Peyer's patch (tissue), 4 donors: Measurements from ENCODE around the gene INPP4A.
A peak's percentile ranks its signal among the peaks of the same experiment; 100 is the strongest.

Experiments used
- POLR2A ChIP-seq, 2 donors: fragments of 450-650 bp; IDR thresholded peaks; one replicate each; pipeline ENCODE4 v1.5.1; 2017; ENCODE audit warnings: antibody characterized with exemption in 2 of 2, mild to moderate bottlenecking in 2 of 2, moderate library complexity in 2 of 2
- TF ChIP-seq, protein P1 (sequence below), 6 experiments: fragments of 450-650 bp in 4 of 6; fragments of 200-600 bp in 2 of 6; sonication (generic) in 1 of 6; IDR thresholded peaks; one replicate each; pipeline ENCODE4 v1.5.1; 2017 to 2019; ENCODE audit warnings: antibody characterized with exemption in 6 of 6, mild to moderate bottlenecking in 3 of 6, moderate library complexity in 1 of 6

DNA sequence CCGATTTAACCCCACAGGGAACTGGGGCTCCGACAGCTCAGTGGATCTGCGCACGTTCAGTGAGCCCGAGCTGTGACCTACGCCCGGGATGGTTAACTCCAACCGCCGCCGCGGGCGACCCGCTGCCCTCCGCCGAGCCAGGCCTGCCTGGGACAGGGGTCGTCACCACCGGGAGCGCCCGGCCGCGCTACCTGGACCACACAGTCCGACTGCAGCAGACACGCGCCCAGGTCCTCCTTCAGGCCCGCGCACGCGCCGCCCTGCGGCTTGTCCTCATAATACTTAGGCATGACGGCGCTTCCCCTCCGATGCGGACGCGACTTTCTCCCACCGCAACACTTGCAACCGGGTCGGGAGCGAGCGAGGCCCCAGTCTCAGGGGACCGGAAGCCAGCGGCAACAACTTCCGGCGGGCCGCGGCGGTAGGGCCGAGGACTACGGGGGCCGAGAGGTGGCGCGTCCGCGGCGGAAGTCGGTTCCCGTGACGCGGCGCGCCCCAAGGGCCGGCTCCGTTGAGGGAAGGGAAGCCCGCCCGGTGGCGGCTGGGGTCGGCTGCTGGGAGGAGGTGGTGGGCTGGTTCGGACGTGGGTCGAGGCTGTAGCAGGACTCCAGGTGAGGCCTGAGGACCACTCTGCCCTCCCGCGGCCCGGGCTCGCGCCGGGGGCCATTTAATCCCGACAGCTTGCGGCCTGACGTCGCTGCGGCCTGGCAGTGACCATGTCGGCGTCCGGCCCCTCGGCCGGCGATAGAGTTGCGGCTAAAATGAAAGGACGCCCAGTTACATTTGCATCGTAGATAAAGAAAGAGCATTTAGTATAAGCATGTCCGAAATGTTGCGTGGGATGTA is 163.7 kb downstream of the INPP4A start, which contains the start of the genes COA5 and UNC50:
- peak; percentile 80 for TF ChIP-seq POLR2A (IDR thresholded peaks at IDR 0.05)
- TF ChIP-seq, protein P1, sequence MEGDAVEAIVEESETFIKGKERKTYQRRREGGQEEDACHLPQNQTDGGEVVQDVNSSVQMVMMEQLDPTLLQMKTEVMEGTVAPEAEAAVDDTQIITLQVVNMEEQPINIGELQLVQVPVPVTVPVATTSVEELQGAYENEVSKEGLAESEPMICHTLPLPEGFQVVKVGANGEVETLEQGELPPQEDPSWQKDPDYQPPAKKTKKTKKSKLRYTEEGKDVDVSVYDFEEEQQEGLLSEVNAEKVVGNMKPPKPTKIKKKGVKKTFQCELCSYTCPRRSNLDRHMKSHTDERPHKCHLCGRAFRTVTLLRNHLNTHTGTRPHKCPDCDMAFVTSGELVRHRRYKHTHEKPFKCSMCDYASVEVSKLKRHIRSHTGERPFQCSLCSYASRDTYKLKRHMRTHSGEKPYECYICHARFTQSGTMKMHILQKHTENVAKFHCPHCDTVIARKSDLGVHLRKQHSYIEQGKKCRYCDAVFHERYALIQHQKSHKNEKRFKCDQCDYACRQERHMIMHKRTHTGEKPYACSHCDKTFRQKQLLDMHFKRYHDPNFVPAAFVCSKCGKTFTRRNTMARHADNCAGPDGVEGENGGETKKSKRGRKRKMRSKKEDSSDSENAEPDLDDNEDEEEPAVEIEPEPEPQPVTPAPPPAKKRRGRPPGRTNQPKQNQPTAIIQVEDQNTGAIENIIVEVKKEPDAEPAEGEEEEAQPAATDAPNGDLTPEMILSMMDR (IDR thresholded peaks at IDR 0.05): peak in 2 of 6 experiments; percentile 13 to 17
